H9 (cell line): ENCODE measurements around the gene SLC11A1. TPM values are rescaled to one million over a fixed set of nuclear protein-coding genes. Genes with fewer than 3 reads are reported as not detected.

Experiments
- DNase-seq: peaks from one replicate; pipeline ENCODE4 v3.0.0-alpha.2; 2017
- H2AFZ ChIP-seq: one replicate; pipeline ENCODE4 v1.6.1; 2013; ENCODE audit warnings: mild to moderate bottlenecking, low read length, control low read depth, moderate library complexity
- H2AK5ac ChIP-seq: 2 replicates; pipeline ENCODE4 v1.6.1; 2013; ENCODE audit warnings: low read length, control low read depth, mixed read lengths; ENCODE audit not compliant: insufficient read length
- H2BK120ac ChIP-seq: one replicate; pipeline ENCODE4 v1.6.1; 2013; ENCODE audit warnings: low read depth, mild to moderate bottlenecking, low read length, control low read depth, inconsistent platforms; ENCODE audit not compliant: poor library complexity, severe bottlenecking
- H2BK12ac ChIP-seq: 2 replicates; pipeline ENCODE4 v1.6.1; 2013; ENCODE audit warnings: low read length, control low read depth, mixed read lengths, low read depth; ENCODE audit not compliant: insufficient read length
- H2BK15ac ChIP-seq: 2 replicates; pipeline ENCODE4 v1.6.1; 2013; ENCODE audit warnings: low read depth, low read length, control low read depth
- H2BK20ac ChIP-seq: one replicate; pipeline ENCODE4 v1.6.1; 2013; ENCODE audit warnings: low read depth, mild to moderate bottlenecking, low read length, control low read depth, inconsistent platforms; ENCODE audit not compliant: poor library complexity, severe bottlenecking
- H2BK5ac ChIP-seq: 2 replicates; pipeline ENCODE4 v1.6.1; 2013; ENCODE audit warnings: low read length, control low read depth, mixed read lengths; ENCODE audit not compliant: insufficient read length
- H3K14ac ChIP-seq: 2 replicates; pipeline ENCODE4 v1.6.1; 2013; ENCODE audit warnings: low read length, control low read depth; ENCODE audit not compliant: insufficient read depth
- H3K18ac ChIP-seq: 2 replicates; pipeline ENCODE4 v1.6.1; 2013; ENCODE audit warnings: low read depth, mild to moderate bottlenecking, mixed read lengths, low read length, control low read depth; ENCODE audit not compliant: insufficient read length
- H3K23ac ChIP-seq: 2 replicates; pipeline ENCODE4 v1.6.1; 2013; ENCODE audit warnings: low read length, control low read depth, mixed read lengths, low read depth; ENCODE audit not compliant: insufficient read length
- H3K23me2 ChIP-seq: 2 replicates; pipeline ENCODE4 v1.6.1; 2013; ENCODE audit warnings: low read depth, mild to moderate bottlenecking, mixed read lengths, low read length, control low read depth; ENCODE audit not compliant: insufficient read length, poor library complexity, severe bottlenecking
- H3K27ac ChIP-seq: 2 replicates; pipeline ENCODE4 v1.5.1; 2013; ENCODE audit warnings: low read length, control low read depth, mixed read lengths, low read depth; ENCODE audit not compliant: insufficient read length
- H3K27me3 ChIP-seq: 2 replicates; pipeline ENCODE4 v1.6.1; 2013; ENCODE audit warnings: low read length, control low read depth, inconsistent platforms; ENCODE audit not compliant: insufficient read depth
- H3K4ac ChIP-seq: 2 replicates; pipeline ENCODE4 v1.6.1; 2013; ENCODE audit warnings: low read depth, mild to moderate bottlenecking, control low read depth, inconsistent platforms, low read length, moderate library complexity
- H3K4me1 ChIP-seq: 2 replicates; pipeline ENCODE4 v1.6.1; 2013; ENCODE audit warnings: low read length, control low read depth, inconsistent platforms; ENCODE audit not compliant: insufficient read depth
- H3K4me2 ChIP-seq: 2 replicates; pipeline ENCODE4 v1.6.1; 2013; ENCODE audit warnings: low read length, control low read depth, mixed read lengths; ENCODE audit not compliant: insufficient read length, insufficient read depth
- H3K56ac ChIP-seq: 2 replicates; pipeline ENCODE4 v1.6.1; 2013; ENCODE audit warnings: low read depth, mild to moderate bottlenecking, mixed read lengths, low read length, control low read depth; ENCODE audit not compliant: insufficient read length
- H3K79me1 ChIP-seq: 2 replicates; pipeline ENCODE4 v1.6.1; 2013; ENCODE audit warnings: low read depth, mild to moderate bottlenecking, moderate library complexity, low read length, control low read depth, inconsistent platforms; ENCODE audit not compliant: insufficient read depth, poor library complexity, severe bottlenecking
- H3K79me2 ChIP-seq: 2 replicates; pipeline ENCODE4 v1.6.1; 2013; ENCODE audit warnings: low read length, control low read depth, inconsistent platforms; ENCODE audit not compliant: insufficient read depth
- H3K9ac ChIP-seq: 2 replicates; pipeline ENCODE4 v1.6.1; 2013; ENCODE audit warnings: low read length, control low read depth, mixed read lengths; ENCODE audit not compliant: insufficient read length; ENCODE audit errors: extremely low read depth
- H3K9me3 ChIP-seq: one replicate; pipeline ENCODE4 v1.6.1; 2013; ENCODE audit warnings: low read depth, low read length, inconsistent platforms; ENCODE audit not compliant: control insufficient read depth
- H3T11ph ChIP-seq: one replicate; pipeline ENCODE4 v1.6.1; 2013; ENCODE audit warnings: mild to moderate bottlenecking, low read length, control low read depth, inconsistent platforms
- H4K20me1 ChIP-seq: one replicate; pipeline ENCODE4 v1.6.1; 2013; ENCODE audit not compliant: control insufficient read depth, insufficient read length, insufficient read depth
- H4K5ac ChIP-seq: 2 replicates; pipeline ENCODE4 v1.6.1; 2013; ENCODE audit warnings: low read depth, mild to moderate bottlenecking, mixed read lengths, low read length, control low read depth; ENCODE audit not compliant: insufficient read length
- H4K8ac ChIP-seq: replicated peaks from 2 replicates; pipeline ENCODE4 v1.6.1; 2013; ENCODE audit warnings: low read length, control low read depth, mixed read lengths, low read depth; ENCODE audit not compliant: insufficient read length
- H4K91ac ChIP-seq: 2 replicates; pipeline ENCODE4 v1.6.1; 2013; ENCODE audit warnings: low read depth, mild to moderate bottlenecking, moderate library complexity, mixed read lengths, low read length, control low read depth; ENCODE audit not compliant: insufficient read length
- H3K27ac Mint-ChIP-seq, 3 experiments: 2 replicates in 2 of 3; 3 replicates in 1 of 3; pipeline ENCODE4 v1.8.0; 2020 to 2021; ENCODE audit warnings: mixed read lengths in 3 of 3, mild to moderate bottlenecking in 1 of 3, moderate library complexity in 1 of 3
- H3K27me3 Mint-ChIP-seq: 2 replicates; pipeline ENCODE4 v1.8.0; 2021; ENCODE audit warnings: low read depth, mild to moderate bottlenecking, moderate library complexity, mixed read lengths
- H3K36me3 Mint-ChIP-seq, 3 experiments: 2 replicates in 2 of 3; 3 replicates in 1 of 3; pipeline ENCODE4 v1.8.0; 2020 to 2021; ENCODE audit warnings: low read depth in 3 of 3, mixed read lengths in 3 of 3; ENCODE audit not compliant: insufficient read depth in 1 of 3
- H3K4me1 Mint-ChIP-seq, 2 experiments: 2 replicates each; pipeline ENCODE4 v1.8.0; 2020; ENCODE audit warnings: mixed read lengths in 2 of 2
- H3K4me3 Mint-ChIP-seq, 2 experiments: 2 replicates in 1 of 2; 3 replicates in 1 of 2; pipeline ENCODE4 v1.8.0; 2020 to 2021; ENCODE audit warnings: mild to moderate bottlenecking in 2 of 2, mixed read lengths in 2 of 2, moderate library complexity in 1 of 2
- H3K9me3 Mint-ChIP-seq, 2 experiments: 2 replicates in 1 of 2; 3 replicates in 1 of 2; pipeline ENCODE4 v1.8.0; 2020; ENCODE audit warnings: mild to moderate bottlenecking in 2 of 2, mixed read lengths in 2 of 2, moderate library complexity in 1 of 2
- WGBS: extraction: QIAGEN DNeasy Blood & Tissue Kit; methylation state at CpG from one replicate; pipeline ENCODE4 v1.1.7; 2013; ENCODE audit warnings: missing lambda C conversion rate, low lambda C conversion rate, mixed read lengths; ENCODE audit not compliant: insufficient read length; ENCODE audit errors: extremely low coverage; 5-methylcytosine and 5-hydroxymethylcytosine counted together
- total RNA-seq: library from RNA; stranded (reverse); gene quantifications from 2 replicates; pipeline ENCODE4 v1.2.1, GENCODE V29; 2021
- TF ChIP-seq, protein P1 (sequence below): fragments of 200-600 bp; sonication (generic); conservative IDR thresholded peaks from 3 replicates; pipeline ENCODE4 v1.8.0; 2021; ENCODE audit warnings: antibody characterized with exemption, mild to moderate bottlenecking

Gene SLC11A1
- total RNA-seq, 1 experiment from 2014 or later, result 0.11 TPM

GRCh38 chr2:218369330-218369729, 12.7 kb upstream of the SLC11A1 start:
- Histone ChIP-seq H4K91ac (no peak overlapping the region), H3K4ac (no peak overlapping the region), H4K5ac (no peak overlapping the region), H3K27me3 (no peaks in the 10 kb centered on the region), H3K9ac (no peak overlapping the region), H3K27ac (no peak overlapping the region), H2BK5ac (no peak overlapping the region), H3K14ac (no peak overlapping the region), H3K4me2 (no peak overlapping the region), H3K18ac (no peak overlapping the region), H2AK5ac (no peak overlapping the region), H3T11ph (no peak overlapping the region), H3K4me1 (no peaks in the 10 kb centered on the region), H3K79me2 (no peaks in the 10 kb centered on the region), H2BK12ac (no peak overlapping the region), H3K56ac (no peak overlapping the region), H4K20me1 (no peaks in the 10 kb centered on the region), H2BK120ac (no peak overlapping the region), H3K79me1 (no peaks in the 10 kb centered on the region), H2AFZ (no peak overlapping the region), H2BK20ac (no peak overlapping the region), H3K23me2 (no peaks in the 10 kb centered on the region), H4K8ac (no peak overlapping the region), H3K9me3 (no peaks in the 10 kb centered on the region), H2BK15ac (no peak overlapping the region), H3K23ac (no peak overlapping the region)
- Mint-ChIP-seq H3K4me3 (no peak overlapping the region), H3K9me3 (no peaks in the 10 kb centered on the region; a peak in 1 of 5 replicates), H3K27me3 (peaks cover 3% of the 10 kb centered on the region; the same call in 1 of the 2 replicates), H3K4me1 (peaks cover 9% of the 10 kb centered on the region in 2 experiments), H3K36me3 (no peaks in the 10 kb centered on the region), H3K27ac (no peak overlapping the region; a peak in 1 of 7 replicates)
- DNase-seq, result no peak
- TF ChIP-seq, protein P1, sequence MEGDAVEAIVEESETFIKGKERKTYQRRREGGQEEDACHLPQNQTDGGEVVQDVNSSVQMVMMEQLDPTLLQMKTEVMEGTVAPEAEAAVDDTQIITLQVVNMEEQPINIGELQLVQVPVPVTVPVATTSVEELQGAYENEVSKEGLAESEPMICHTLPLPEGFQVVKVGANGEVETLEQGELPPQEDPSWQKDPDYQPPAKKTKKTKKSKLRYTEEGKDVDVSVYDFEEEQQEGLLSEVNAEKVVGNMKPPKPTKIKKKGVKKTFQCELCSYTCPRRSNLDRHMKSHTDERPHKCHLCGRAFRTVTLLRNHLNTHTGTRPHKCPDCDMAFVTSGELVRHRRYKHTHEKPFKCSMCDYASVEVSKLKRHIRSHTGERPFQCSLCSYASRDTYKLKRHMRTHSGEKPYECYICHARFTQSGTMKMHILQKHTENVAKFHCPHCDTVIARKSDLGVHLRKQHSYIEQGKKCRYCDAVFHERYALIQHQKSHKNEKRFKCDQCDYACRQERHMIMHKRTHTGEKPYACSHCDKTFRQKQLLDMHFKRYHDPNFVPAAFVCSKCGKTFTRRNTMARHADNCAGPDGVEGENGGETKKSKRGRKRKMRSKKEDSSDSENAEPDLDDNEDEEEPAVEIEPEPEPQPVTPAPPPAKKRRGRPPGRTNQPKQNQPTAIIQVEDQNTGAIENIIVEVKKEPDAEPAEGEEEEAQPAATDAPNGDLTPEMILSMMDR, result no peak
- WGBS, result no CpG with 5 or more reads among the region's 2 CpGs
